A673 (cell line): ENCODE results near the gene ASB18.

Source experiments
- CTCF ChIP-seq: fragments of 300-800, 200-600 bp; sonication (generic); conservative IDR thresholded peaks from 2 replicates; pipeline ENCODE4 v1.5.1; 2017; ENCODE audit warnings: low read depth, mild to moderate bottlenecking, antibody characterized with exemption, low read length, moderate library complexity, mixed read lengths
- EZH2 ChIP-seq: fragments of 200-600 bp; sonication (generic); IDR thresholded peaks from 2 replicates; pipeline ENCODE4 v1.6.1; 2017; ENCODE audit warnings: borderline replicate concordance, low read depth, mild to moderate bottlenecking, mixed read lengths, antibody characterized with exemption, low read length; ENCODE audit not compliant: poor library complexity, severe bottlenecking

GRCh38 chr2:236209535-236209934 lies 54.7 kb downstream of the ASB18 start:
- TF ChIP-seq CTCF = no peak
- TF ChIP-seq EZH2 = no peak
